Measurements from ENCODE around the gene ABCC6.
"Not testable (repeated sequence)": the region's sequence is repeated elsewhere in the genome, so short reads cannot be mapped to it uniquely, and the experiment has no call there.

- TF ChIP-seq CTCF (IDR thresholded peaks at IDR 0.05; ENCODE audit: low read depth, low read length); MAX (IDR thresholded peaks at IDR 0.05; ENCODE audit: low read depth, low read length); POLR2A (IDR thresholded peaks at IDR 0.05; ENCODE audit: extremely low read depth, insufficient read length): not testable (repeated sequence)
Measured at GRCh38 chr16:16161840-16162239, 61.5 kb downstream of the ABCC6 start.

All from NB4 (cell line).